Gastrocnemius medialis (tissue), 4 donors: Measurements from ENCODE around the gene MYL6B. TPM values are rescaled to one million over a fixed set of nuclear protein-coding genes. Genes with fewer than 3 reads are reported as not detected.
"Not testable (repeated sequence)": the region's sequence is repeated elsewhere in the genome, so short reads cannot be mapped to it uniquely, and the experiment has no call there.

Experiments used
- ATAC-seq, 2 donors: fragments of 150-250 bp; one replicate each; pipeline ENCODE4 v1.9.1; 2016
- DNase-seq, 2 donors: peaks; one replicate each; pipeline ENCODE4 v3.0.0-alpha.2; 2019
- H3K27ac ChIP-seq, 4 donors: fragments of 200-600 bp; sonication (generic); 1 replicate in 1 of 4; 2 replicates in 3 of 4; pipeline ENCODE4 v1.5.1; 2016 to 2018; ENCODE audit warnings: mild to moderate bottlenecking in 2 of 4, moderate library complexity in 1 of 4
- H3K27me3 ChIP-seq, 3 donors: fragments of 200-600 bp; sonication (generic) in 2 of 3; 1 replicate in 1 of 3; 2 replicates in 2 of 3; pipeline versions ENCODE4 v1.5.1 to v1.6.0; 2016 to 2019; ENCODE audit warnings: mild to moderate bottlenecking in 1 of 3, moderate library complexity in 1 of 3
- H3K36me3 ChIP-seq, 2 donors: fragments of 200-600 bp; sonication (generic) in 1 of 2; one replicate each; pipeline ENCODE4 v1.5.1; 2017 to 2018
- H3K4me1 ChIP-seq, 2 donors: fragments of 200-600 bp; sonication (generic) in 1 of 2; one replicate each; pipeline ENCODE4 v1.5.1; 2016 to 2017; ENCODE audit warnings: mild to moderate bottlenecking in 2 of 2
- H3K4me3 ChIP-seq, 4 donors: fragments of 200-600 bp; sonication (generic) in 3 of 4; 1 replicate in 1 of 4; 2 replicates in 3 of 4; pipeline ENCODE4 v1.5.1; 2016 to 2019; ENCODE audit warnings: mild to moderate bottlenecking in 2 of 4
- H3K9me3 ChIP-seq, 3 donors: fragments of 200-600 bp; sonication (generic) in 2 of 3; 1 replicate in 1 of 3; 2 replicates in 2 of 3; pipeline ENCODE4 v1.5.1; 2016 to 2019
- POLR2A ChIP-seq, 2 donors: fragments of 450-650 bp; IDR thresholded peaks; one replicate each; pipeline ENCODE4 v1.6.1; 2017; ENCODE audit warnings: antibody characterized with exemption in 2 of 2, mild to moderate bottlenecking in 2 of 2, moderate library complexity in 2 of 2
- in situ Hi-C, 4 donors: fragments of 200-750 bp; cut with MboI; loops; one replicate each; pipeline versions ENCODE4 v1.15.0 to v1.8.0; 2017; ENCODE audit warnings: low sequenced_read_pairs in 4 of 4
- intact Hi-C: fragments of 100-400 bp; cut with DNase I; formaldehyde crosslinking; loops from one replicate; pipeline ENCODE4 v1.15.1; 2023; ENCODE audit warnings: low total_unique reads
- total RNA-seq, 4 donors: library from RNA; depleted of rRNA; stranded (reverse); fragments of >200 nt; gene quantifications; one replicate each; pipeline versions ENCODE4 v1.1.0 to v1.2.3, GENCODE V29; 2016
- TF ChIP-seq, protein P1 (sequence below), 5 experiments: fragments of 450-650 bp in 3 of 5; fragments of 200-600 bp in 2 of 5; sonication (generic) in 2 of 5; IDR thresholded peaks in 4 of 5; conservative IDR thresholded peaks in 1 of 5; 1 replicate in 4 of 5; 2 replicates in 1 of 5; pipeline ENCODE4 v1.5.1; 2016 to 2019; ENCODE audit warnings: antibody characterized with exemption in 5 of 5, mild to moderate bottlenecking in 3 of 5, moderate library complexity in 3 of 5

The MYL6B gene
- total RNA-seq, 4 donors from 2014 or later: 159 to 334 (median 198) TPM

GRCh38 chr12:56155256-56155845 is 3.0 kb downstream of the MYL6B start:
- Histone ChIP-seq H3K4me3 (no peak overlapping the region), H3K36me3 (peaks cover 0 to 11% of the 10 kb centered on the region in 2 donors), H3K4me1 (peaks cover 37 to 53% of the 10 kb centered on the region in 2 donors), H3K27ac (peak overlapping the region in 3 of 4 donors; percentile 96 to 97 (median 96)), H3K9me3 (no peaks in the 10 kb centered on the region), H3K27me3 (no peaks in the 10 kb centered on the region)
- in situ Hi-C loops: no loop called here
- TF ChIP-seq, protein P1, sequence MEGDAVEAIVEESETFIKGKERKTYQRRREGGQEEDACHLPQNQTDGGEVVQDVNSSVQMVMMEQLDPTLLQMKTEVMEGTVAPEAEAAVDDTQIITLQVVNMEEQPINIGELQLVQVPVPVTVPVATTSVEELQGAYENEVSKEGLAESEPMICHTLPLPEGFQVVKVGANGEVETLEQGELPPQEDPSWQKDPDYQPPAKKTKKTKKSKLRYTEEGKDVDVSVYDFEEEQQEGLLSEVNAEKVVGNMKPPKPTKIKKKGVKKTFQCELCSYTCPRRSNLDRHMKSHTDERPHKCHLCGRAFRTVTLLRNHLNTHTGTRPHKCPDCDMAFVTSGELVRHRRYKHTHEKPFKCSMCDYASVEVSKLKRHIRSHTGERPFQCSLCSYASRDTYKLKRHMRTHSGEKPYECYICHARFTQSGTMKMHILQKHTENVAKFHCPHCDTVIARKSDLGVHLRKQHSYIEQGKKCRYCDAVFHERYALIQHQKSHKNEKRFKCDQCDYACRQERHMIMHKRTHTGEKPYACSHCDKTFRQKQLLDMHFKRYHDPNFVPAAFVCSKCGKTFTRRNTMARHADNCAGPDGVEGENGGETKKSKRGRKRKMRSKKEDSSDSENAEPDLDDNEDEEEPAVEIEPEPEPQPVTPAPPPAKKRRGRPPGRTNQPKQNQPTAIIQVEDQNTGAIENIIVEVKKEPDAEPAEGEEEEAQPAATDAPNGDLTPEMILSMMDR (IDR thresholded peaks at IDR 0.05 in 4 of 5, conservative IDR thresholded peaks at IDR 0.05 in 1 of 5): no peak
- TF ChIP-seq POLR2A (IDR thresholded peaks at IDR 0.05): no peak
- intact Hi-C loops: no loop called here
- no peak for ATAC-seq
- no peak for DNase-seq

DNA sequence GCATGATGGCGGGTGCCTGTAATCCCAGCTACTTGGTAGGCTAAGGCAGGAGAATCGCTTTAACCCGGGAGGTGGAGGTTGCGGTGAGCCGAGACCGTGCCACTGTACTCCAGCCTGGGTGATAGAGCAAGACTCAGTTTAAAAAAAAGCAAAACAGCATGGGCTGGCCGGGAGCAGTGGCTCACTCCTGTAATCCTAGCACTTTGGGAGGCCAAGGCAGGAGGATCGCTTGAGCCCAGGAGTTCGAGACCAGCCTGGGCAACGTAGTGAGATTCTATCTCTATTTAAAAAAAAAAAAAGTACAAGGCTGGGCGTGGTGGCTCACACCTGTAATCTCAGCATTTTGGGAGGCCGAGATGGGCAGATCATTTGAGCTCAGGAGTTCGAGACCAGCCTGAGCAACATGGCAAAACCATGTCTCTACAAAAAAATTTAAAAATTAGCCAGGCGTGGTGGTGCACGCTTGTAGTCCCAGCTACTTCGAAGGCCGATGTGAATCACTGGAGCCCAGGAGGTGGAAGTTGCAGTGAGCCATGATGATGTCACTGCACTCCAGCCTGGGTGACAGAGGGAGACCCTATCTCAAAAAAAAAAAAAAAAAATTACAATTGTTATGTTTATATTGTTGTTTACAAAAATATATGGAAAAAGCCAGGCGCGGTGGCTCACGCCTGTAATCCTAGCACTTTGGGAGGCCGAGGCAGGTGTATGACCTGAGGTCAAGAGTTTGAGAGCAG is 4.2 kb downstream of the MYL6B start:
- H3K27me3 ChIP-seq, DNase-seq, H3K9me3 ChIP-seq, ATAC-seq, intact Hi-C loops, in situ Hi-C loops: not testable (repeated sequence)
- Histone ChIP-seq H3K4me1 (peaks cover 39 to 54% of the 10 kb centered on the region in 2 donors), H3K4me3 (peak overlapping the region; percentile 68 to 93 (median 80)), H3K27ac (peak overlapping the region; percentile 87 to 97 (median 96)), H3K36me3 (peaks cover 0 to 23% of the 10 kb centered on the region in 2 donors)

DNA sequence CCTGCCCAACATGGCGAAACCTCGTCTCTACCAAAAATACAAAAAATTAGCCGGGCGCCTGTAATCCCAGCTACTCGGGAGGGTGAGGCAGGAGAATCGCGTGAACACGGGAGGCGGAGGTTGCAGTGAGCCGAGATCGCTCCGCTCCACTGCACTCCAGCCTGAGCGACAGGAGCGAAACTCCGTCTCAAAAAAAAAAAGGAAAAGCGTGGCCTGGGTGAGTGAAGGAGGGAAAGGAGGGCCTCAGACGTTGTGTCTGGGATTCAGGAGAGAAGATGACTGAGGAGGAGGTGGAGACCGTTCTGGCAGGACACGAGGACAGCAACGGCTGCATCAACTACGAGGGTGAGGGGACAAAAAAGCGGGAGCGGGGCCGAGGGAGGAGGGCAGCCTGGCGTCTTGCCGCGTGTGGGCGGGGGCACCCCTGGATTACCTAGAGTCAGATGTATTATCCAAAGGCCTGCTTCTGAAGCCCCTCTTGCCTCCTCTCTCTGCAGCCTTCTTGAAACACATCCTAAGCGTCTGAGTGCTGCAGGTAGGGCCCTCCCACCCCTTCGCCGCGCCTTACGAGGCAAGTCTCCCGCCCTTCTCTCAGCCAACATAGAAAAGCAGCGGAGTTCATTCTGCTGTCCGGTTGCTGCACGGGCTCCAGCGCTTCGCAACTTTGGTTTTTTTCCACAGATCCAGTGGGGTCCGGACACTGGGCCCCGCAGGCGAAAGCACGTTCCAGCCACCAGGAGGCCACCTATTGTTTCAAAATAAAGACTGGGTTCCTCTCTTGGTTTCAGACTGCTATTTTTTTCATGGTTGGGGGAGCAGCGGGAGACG is 5.0 kb downstream of the MYL6B start:
- DNase-seq: peak; percentile 44 to 68
- peaks cover 0 to 31% of the 10 kb centered on the region in 2 donors for H3K36me3 ChIP-seq
- H3K4me3 ChIP-seq: peak overlapping the region; percentile 68 to 93 (median 80)
- H3K9me3 ChIP-seq: no peaks in the 10 kb centered on the region
- TF ChIP-seq, protein P1 (IDR thresholded peaks at IDR 0.05 in 4 of 5, conservative IDR thresholded peaks at IDR 0.05 in 1 of 5): peak; percentile 65 to 74 (median 67)
- TF ChIP-seq POLR2A (IDR thresholded peaks at IDR 0.05): no peak
- in situ Hi-C loops (no loop called here), intact Hi-C loops (loop anchor here (1.0 to 2.0 kb wide), 5 partner anchors 31 to 479 kb away; partner anchors contain the start of genes SMARCC2 and ZC3H10)
- no peaks in the 10 kb centered on the region for H3K27me3 ChIP-seq
- peak overlapping the region; percentile 87 to 97 (median 96) for H3K27ac ChIP-seq
- ATAC-seq: peak; percentile 31 to 41
- peaks cover 42 to 58% of the 10 kb centered on the region in 2 donors for H3K4me1 ChIP-seq

GRCh38 chr12:56158029-56158925 is 5.9 kb downstream of the MYL6B start, which contains the start of gene MYL6:
Gene MYL6, plus strand, starts transcription at chr12:56158359. Its CDS starts 43 bp downstream, at chr12:56158402.
- TF ChIP-seq POLR2A (IDR thresholded peaks at IDR 0.05): peak; percentile 97 to 98
- TF ChIP-seq, protein P1 (IDR thresholded peaks at IDR 0.05 in 4 of 5, conservative IDR thresholded peaks at IDR 0.05 in 1 of 5): peak in 1 of 5 experiments; percentile 7
- ATAC-seq (peak; percentile 90 to 94), DNase-seq (peak; percentile 97 to 98)
- H3K27ac ChIP-seq: peak within 1 kb of the TSS; percentile 87 to 97 (median 96)
- peaks cover 35 to 51% of the 10 kb centered on the region in 2 donors for H3K4me1 ChIP-seq
- H3K27me3 ChIP-seq: no peaks in the 10 kb centered on the region
- no peaks in the 10 kb centered on the region for H3K9me3 ChIP-seq
- peak within 1 kb of the TSS; percentile 68 to 93 (median 80) for H3K4me3 ChIP-seq
- in situ Hi-C loops: no loop called here
- H3K36me3 ChIP-seq: peaks cover 0 to 40% of the 10 kb centered on the region in 2 donors
- intact Hi-C loops: loop anchor here (1.0 to 2.0 kb wide), 5 partner anchors 31 to 478 kb away; partner anchors contain the start of genes SMARCC2 and ZC3H10
